K562 (cell line): ENCODE measurements around the gene SPATA6. TPM values are rescaled to one million over a fixed set of nuclear protein-coding genes. Genes with fewer than 3 reads are reported as not detected.

Experiments used
- ATAC-seq: fragments of 200-7000 bp; cut with Tn5 transposase; 3 replicates; pipeline ENCODE4 v1.9.1; 2020; ENCODE audit warnings: moderate library complexity
- BruUV-seq: library from RNA; stranded (reverse); fragments of 400-500 nt; replicated peaks from 2 replicates; lab custom pipeline; 2021; lab: Mats Ljungman, UMichigan
- CTCF ChIA-PET: fragments of 300-600 bp; formaldehyde crosslinking; extraction: SDS; loops from one replicate; lab custom pipeline; 2021; ENCODE audit warnings: low intra/inter-chr PET ratio; lab: Yijun Ruan, JAX
- POLR2A ChIA-PET: fragments of 300-600, 350-650 bp; sonication (Branson Sonifier 250); formaldehyde crosslinking; extraction: SDS; loops from one replicate; lab custom pipeline; 2021; ENCODE audit warnings: antibody characterized with exemption, inconsistent platforms; lab: Yijun Ruan, JAX
- DNase-seq, 4 experiments: peaks; one replicate each; pipeline versions ENCODE4 v3.0.0 to v3.0.0-alpha.2; 2011 to 2018; ENCODE audit warnings: low spot score in 3 of 4, mixed read lengths in 3 of 4; ENCODE audit errors: extremely low read depth in 1 of 4
- FAIRE-seq: peaks from 2 replicates; lab custom pipeline; 2011; peaks lifted over from hg19 to GRCh38; lab: Jason Lieb, UNC
- H2AFZ ChIP-seq: 2 replicates; pipeline ENCODE4 v1.6.0; 2011; ENCODE audit warnings: low read depth, low read length, control low read depth, inconsistent platforms
- H3K27ac ChIP-seq: fragments of 200-600 bp; 3 replicates; pipeline ENCODE4 v1.8.0; 2011; ENCODE audit warnings: low read depth, mild to moderate bottlenecking, control low read depth, inconsistent platforms, low read length, moderate library complexity, mixed read lengths; ENCODE audit errors: extremely low read depth
- H3K27me3 ChIP-seq, 2 experiments: fragments of 300-600 bp in 1 of 2; 2 replicates in 1 of 2; 3 replicates in 1 of 2; pipeline versions ENCODE4 v1.6.0 to v1.8.0; 2011; ENCODE audit warnings: inconsistent platforms in 2 of 2, low read length in 2 of 2, mild to moderate bottlenecking in 1 of 2, mixed read lengths in 1 of 2, moderate library complexity in 1 of 2; ENCODE audit not compliant: control insufficient read depth in 2 of 2, insufficient read depth in 2 of 2
- H3K36me3 ChIP-seq: fragments of 300-600 bp; 3 replicates; pipeline ENCODE4 v1.8.0; 2011; ENCODE audit warnings: mild to moderate bottlenecking, low read length, inconsistent platforms; ENCODE audit not compliant: control insufficient read depth, insufficient read depth
- H3K4me1 ChIP-seq, 2 experiments: fragments of 200-600 bp in 1 of 2; replicated peaks in 1 of 2; 2 replicates in 1 of 2; 3 replicates in 1 of 2; pipeline versions ENCODE4 v1.5.1 to v1.8.0; 2011; ENCODE audit warnings: inconsistent platforms in 2 of 2, low read length in 2 of 2, mild to moderate bottlenecking in 1 of 2, mixed read lengths in 1 of 2, moderate library complexity in 1 of 2; ENCODE audit not compliant: control insufficient read depth in 2 of 2, insufficient read depth in 2 of 2
- H3K4me2 ChIP-seq: 2 replicates; pipeline ENCODE4 v1.6.1; 2011; ENCODE audit warnings: low read length, control low read depth, inconsistent platforms, mixed read lengths; ENCODE audit not compliant: insufficient read depth
- H3K4me3 ChIP-seq: fragments of 200-600 bp; sonication (generic), shearing (Covaris generic); 2 replicates; pipeline ENCODE4 v1.5.1; 2016; ENCODE audit warnings: control low read depth, inconsistent platforms
- H3K79me2 ChIP-seq: fragments of 200-600 bp; 3 replicates; pipeline ENCODE4 v1.8.0; 2011; ENCODE audit warnings: low read length, inconsistent platforms; ENCODE audit not compliant: control insufficient read depth, insufficient read depth
- H3K9ac ChIP-seq, 2 experiments: 2 replicates each; pipeline versions ENCODE4 v1.6.0 to v1.6.1; 2011; ENCODE audit warnings: low read depth in 2 of 2, low read length in 2 of 2, control low read depth in 1 of 2, inconsistent platforms in 1 of 2, mild to moderate bottlenecking in 1 of 2, mixed read lengths in 1 of 2; ENCODE audit not compliant: insufficient read depth in 1 of 2
- H3K9me1 ChIP-seq: one replicate; pipeline ENCODE4 v1.6.0; 2011; ENCODE audit warnings: inconsistent platforms, mild to moderate bottlenecking, low read length, moderate library complexity; ENCODE audit not compliant: control insufficient read depth, insufficient read depth
- H3K9me3 ChIP-seq: replicated peaks from 2 replicates; pipeline ENCODE4 v1.5.1; 2011; ENCODE audit warnings: low read depth, low read length, inconsistent platforms; ENCODE audit not compliant: control insufficient read depth, insufficient read depth
- H4K20me1 ChIP-seq: replicated peaks from 2 replicates; pipeline ENCODE4 v1.6.1; 2011; ENCODE audit warnings: low read length, inconsistent platforms, mixed read lengths; ENCODE audit not compliant: control insufficient read depth, insufficient read depth
- CEBPB ChIP-seq: fragments of 450-650 bp; IDR thresholded peaks from 2 replicates; pipeline ENCODE4 v1.6.1; 2016; ENCODE audit warnings: missing genetic modification characterization, missing compliant biosample characterization
- EHMT2 ChIP-seq: fragments of 450-650 bp; IDR thresholded peaks from 2 replicates; pipeline ENCODE4 v1.6.1; 2018; ENCODE audit warnings: antibody characterized with exemption
- HNRNPL ChIP-seq: fragments of 200-400 bp; formaldehyde crosslinking; IDR thresholded peaks from 2 replicates; pipeline ENCODE4 v1.6.1; 2017; ENCODE audit warnings: low read depth, mild to moderate bottlenecking, low read length
- RFX1 ChIP-seq: fragments of 450-650 bp; IDR thresholded peaks from 2 replicates; pipeline ENCODE4 v1.6.1; 2016; ENCODE audit warnings: mild to moderate bottlenecking, moderate library complexity
- U2AF2 ChIP-seq: fragments of 200-400 bp; formaldehyde crosslinking; optimal IDR thresholded peaks from 2 replicates; pipeline ENCODE3; 2017; ENCODE audit warnings: low read depth, mild to moderate bottlenecking, low read length
- ZC3H8 ChIP-seq: fragments of 450-650 bp; IDR thresholded peaks from 2 replicates; pipeline ENCODE4 v1.6.1; 2017
- ZNF184 ChIP-seq: sonication (generic); formaldehyde crosslinking; IDR thresholded peaks from 2 replicates; pipeline ENCODE4 v1.5.0; 2020; ENCODE audit warnings: missing genetic modification reagents
- ZNF212 ChIP-seq: fragments of 450-650 bp; formaldehyde crosslinking; IDR thresholded peaks from 2 replicates; pipeline ENCODE4 v1.4.0; 2020; ENCODE audit warnings: mild to moderate bottlenecking
- ZNF431 ChIP-seq: sonication (generic); formaldehyde crosslinking; IDR thresholded peaks from 2 replicates; pipeline ENCODE4 v1.8.0; 2022; ENCODE audit warnings: mild to moderate bottlenecking, missing genetic modification reagents
- WGBS: fragments of 100-300 bp; shearing (Covaris generic); methylation state at CpG from one replicate; pipeline ENCODE4 v1.1.6; 2016; ENCODE audit warnings: low coverage, mixed read lengths; ENCODE audit not compliant: insufficient coverage; ENCODE audit errors: missing lambda C conversion rate; 5-methylcytosine and 5-hydroxymethylcytosine counted together
- in situ Hi-C: fragments of 300-500 bp; cut with MboI; formaldehyde crosslinking; loops from 4 replicates; pipeline ENCODE4 v1.15.0; 2018; ENCODE audit warnings: inconsistent platforms, mixed read lengths
- intact Hi-C: fragments of 100-400 bp; cut with micrococcal nuclease; formaldehyde crosslinking; loops from 2 replicates; pipeline ENCODE4 v1.14.2; 2022
- polyA plus RNA-seq, 8 experiments: library from polyadenylated mRNA; depleted of rRNA in 4 of 8; stranded (reverse) in 5 of 8; unstranded in 3 of 8; fragments of >200 nt; fragmentation: Nextera tagmentation in 2 of 8; fragmentation: Illumina TruSeq in 1 of 8; extraction: Ambion mirVana in 2 of 8; extraction: Trizol in 1 of 8; gene quantifications; 2 replicates each; pipeline versions ENCODE4 v1.2.1 to v1.2.3, GENCODE V29; 2011 to 2014; ENCODE audit warnings: inconsistent platforms in 1 of 8, missing spikeins in 1 of 8
- total RNA-seq, 7 experiments: library from RNA; depleted of rRNA in 6 of 7; stranded (reverse); fragments of >200 nt in 6 of 7; fragmentation: Illumina TruSeq in 2 of 7; extraction: Trizol in 2 of 7; gene quantifications; 2 replicates each; pipeline versions ENCODE4 v1.2.1 to v1.2.3, GENCODE V29; 2011 to 2021; ENCODE audit warnings: low replicate concordance in 1 of 7
- TF ChIP-seq, protein P1 (sequence below): fragments of 450-650 bp; IDR thresholded peaks from 2 replicates; pipeline ENCODE4 v1.6.1; 2016; ENCODE audit warnings: mild to moderate bottlenecking, moderate library complexity

Gene SPATA6
- total and polyA plus RNA-seq, 9 of the 15 experiments (the other 6 are each of a cell fraction or from before 2014, with no cell fraction given): 0.01 to 0.91 (median 0.18) TPM

DNA sequence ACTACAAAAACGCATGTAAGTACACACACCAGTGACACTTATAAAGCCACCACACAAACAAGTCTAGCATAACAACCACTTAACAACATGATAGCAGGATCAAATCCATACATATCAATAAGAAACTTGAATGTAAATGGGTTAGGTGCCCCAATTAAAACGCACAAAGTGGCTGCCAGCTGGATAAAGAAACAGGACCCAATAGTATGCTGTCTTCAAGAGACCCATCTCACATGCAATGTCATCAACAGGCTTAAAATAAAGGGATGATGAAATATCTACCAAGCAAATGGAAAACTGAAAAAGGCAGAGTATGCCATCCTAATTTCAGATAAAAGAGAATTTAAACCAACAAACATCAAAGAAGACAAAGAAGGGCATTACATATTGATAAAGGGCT lies 139.9 kb downstream of the SPATA6 start:
- H3K4me1 ChIP-seq: no peaks in the 10 kb centered on the region
- H3K27me3 ChIP-seq: no peaks in the 10 kb centered on the region
- intact Hi-C loops (no loop called here), in situ Hi-C loops (no loop called here)
- H3K36me3 ChIP-seq: no peaks in the 10 kb centered on the region
- WGBS: 0% methylated on average over 2 of the region's 2 CpGs
- FAIRE-seq: no peak
- ChIA-PET POLR2A (no interaction called here), CTCF (no interaction called here)
- no peak overlapping the region for H3K9ac ChIP-seq
- no peak overlapping the region for H3K27ac ChIP-seq
- H3K4me2 ChIP-seq: no peak overlapping the region
- H3K4me3 ChIP-seq: no peak overlapping the region
- no peaks in the 10 kb centered on the region; the same call in none of the 2 replicates for H3K9me3 ChIP-seq
- no peaks in the 10 kb centered on the region for H3K9me1 ChIP-seq
- no peak overlapping the region for H2AFZ ChIP-seq
- BruUV-seq: no TSS peak
- no peaks in the 10 kb centered on the region for H3K79me2 ChIP-seq
- no peak for ATAC-seq
- DNase-seq: no peak
- no peaks in the 10 kb centered on the region for H4K20me1 ChIP-seq
- TF ChIP-seq HNRNPL (no peak), ZNF184 (CRISPR knock-in tag) (no peak), U2AF2 (no peak), CEBPB (no peak), ZNF212 (CRISPR knock-in tag) (no peak), ZC3H8 (no peak), ZNF431 (no peak), RFX1 (no peak), EHMT2 (no peak)
- TF ChIP-seq, protein P1, sequence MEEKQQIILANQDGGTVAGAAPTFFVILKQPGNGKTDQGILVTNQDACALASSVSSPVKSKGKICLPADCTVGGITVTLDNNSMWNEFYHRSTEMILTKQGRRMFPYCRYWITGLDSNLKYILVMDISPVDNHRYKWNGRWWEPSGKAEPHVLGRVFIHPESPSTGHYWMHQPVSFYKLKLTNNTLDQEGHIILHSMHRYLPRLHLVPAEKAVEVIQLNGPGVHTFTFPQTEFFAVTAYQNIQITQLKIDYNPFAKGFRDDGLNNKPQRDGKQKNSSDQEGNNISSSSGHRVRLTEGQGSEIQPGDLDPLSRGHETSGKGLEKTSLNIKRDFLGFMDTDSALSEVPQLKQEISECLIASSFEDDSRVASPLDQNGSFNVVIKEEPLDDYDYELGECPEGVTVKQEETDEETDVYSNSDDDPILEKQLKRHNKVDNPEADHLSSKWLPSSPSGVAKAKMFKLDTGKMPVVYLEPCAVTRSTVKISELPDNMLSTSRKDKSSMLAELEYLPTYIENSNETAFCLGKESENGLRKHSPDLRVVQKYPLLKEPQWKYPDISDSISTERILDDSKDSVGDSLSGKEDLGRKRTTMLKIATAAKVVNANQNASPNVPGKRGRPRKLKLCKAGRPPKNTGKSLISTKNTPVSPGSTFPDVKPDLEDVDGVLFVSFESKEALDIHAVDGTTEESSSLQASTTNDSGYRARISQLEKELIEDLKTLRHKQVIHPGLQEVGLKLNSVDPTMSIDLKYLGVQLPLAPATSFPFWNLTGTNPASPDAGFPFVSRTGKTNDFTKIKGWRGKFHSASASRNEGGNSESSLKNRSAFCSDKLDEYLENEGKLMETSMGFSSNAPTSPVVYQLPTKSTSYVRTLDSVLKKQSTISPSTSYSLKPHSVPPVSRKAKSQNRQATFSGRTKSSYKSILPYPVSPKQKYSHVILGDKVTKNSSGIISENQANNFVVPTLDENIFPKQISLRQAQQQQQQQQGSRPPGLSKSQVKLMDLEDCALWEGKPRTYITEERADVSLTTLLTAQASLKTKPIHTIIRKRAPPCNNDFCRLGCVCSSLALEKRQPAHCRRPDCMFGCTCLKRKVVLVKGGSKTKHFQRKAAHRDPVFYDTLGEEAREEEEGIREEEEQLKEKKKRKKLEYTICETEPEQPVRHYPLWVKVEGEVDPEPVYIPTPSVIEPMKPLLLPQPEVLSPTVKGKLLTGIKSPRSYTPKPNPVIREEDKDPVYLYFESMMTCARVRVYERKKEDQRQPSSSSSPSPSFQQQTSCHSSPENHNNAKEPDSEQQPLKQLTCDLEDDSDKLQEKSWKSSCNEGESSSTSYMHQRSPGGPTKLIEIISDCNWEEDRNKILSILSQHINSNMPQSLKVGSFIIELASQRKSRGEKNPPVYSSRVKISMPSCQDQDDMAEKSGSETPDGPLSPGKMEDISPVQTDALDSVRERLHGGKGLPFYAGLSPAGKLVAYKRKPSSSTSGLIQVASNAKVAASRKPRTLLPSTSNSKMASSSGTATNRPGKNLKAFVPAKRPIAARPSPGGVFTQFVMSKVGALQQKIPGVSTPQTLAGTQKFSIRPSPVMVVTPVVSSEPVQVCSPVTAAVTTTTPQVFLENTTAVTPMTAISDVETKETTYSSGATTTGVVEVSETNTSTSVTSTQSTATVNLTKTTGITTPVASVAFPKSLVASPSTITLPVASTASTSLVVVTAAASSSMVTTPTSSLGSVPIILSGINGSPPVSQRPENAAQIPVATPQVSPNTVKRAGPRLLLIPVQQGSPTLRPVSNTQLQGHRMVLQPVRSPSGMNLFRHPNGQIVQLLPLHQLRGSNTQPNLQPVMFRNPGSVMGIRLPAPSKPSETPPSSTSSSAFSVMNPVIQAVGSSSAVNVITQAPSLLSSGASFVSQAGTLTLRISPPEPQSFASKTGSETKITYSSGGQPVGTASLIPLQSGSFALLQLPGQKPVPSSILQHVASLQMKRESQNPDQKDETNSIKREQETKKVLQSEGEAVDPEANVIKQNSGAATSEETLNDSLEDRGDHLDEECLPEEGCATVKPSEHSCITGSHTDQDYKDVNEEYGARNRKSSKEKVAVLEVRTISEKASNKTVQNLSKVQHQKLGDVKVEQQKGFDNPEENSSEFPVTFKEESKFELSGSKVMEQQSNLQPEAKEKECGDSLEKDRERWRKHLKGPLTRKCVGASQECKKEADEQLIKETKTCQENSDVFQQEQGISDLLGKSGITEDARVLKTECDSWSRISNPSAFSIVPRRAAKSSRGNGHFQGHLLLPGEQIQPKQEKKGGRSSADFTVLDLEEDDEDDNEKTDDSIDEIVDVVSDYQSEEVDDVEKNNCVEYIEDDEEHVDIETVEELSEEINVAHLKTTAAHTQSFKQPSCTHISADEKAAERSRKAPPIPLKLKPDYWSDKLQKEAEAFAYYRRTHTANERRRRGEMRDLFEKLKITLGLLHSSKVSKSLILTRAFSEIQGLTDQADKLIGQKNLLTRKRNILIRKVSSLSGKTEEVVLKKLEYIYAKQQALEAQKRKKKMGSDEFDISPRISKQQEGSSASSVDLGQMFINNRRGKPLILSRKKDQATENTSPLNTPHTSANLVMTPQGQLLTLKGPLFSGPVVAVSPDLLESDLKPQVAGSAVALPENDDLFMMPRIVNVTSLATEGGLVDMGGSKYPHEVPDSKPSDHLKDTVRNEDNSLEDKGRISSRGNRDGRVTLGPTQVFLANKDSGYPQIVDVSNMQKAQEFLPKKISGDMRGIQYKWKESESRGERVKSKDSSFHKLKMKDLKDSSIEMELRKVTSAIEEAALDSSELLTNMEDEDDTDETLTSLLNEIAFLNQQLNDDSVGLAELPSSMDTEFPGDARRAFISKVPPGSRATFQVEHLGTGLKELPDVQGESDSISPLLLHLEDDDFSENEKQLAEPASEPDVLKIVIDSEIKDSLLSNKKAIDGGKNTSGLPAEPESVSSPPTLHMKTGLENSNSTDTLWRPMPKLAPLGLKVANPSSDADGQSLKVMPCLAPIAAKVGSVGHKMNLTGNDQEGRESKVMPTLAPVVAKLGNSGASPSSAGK: no peak
